COR-L47 (cell line): ENCODE measurements around the gene CCDC92B.
"Not testable (repeated sequence)": the region's sequence is repeated elsewhere in the genome, so short reads cannot be mapped to it uniquely, and the experiment has no call there.

ENCODE experiments used
- DNase-seq: peaks from one replicate; lab custom pipeline; 2025; lab: John Stamatoyannopoulos, UW

Gene CCDC92B

DNA sequence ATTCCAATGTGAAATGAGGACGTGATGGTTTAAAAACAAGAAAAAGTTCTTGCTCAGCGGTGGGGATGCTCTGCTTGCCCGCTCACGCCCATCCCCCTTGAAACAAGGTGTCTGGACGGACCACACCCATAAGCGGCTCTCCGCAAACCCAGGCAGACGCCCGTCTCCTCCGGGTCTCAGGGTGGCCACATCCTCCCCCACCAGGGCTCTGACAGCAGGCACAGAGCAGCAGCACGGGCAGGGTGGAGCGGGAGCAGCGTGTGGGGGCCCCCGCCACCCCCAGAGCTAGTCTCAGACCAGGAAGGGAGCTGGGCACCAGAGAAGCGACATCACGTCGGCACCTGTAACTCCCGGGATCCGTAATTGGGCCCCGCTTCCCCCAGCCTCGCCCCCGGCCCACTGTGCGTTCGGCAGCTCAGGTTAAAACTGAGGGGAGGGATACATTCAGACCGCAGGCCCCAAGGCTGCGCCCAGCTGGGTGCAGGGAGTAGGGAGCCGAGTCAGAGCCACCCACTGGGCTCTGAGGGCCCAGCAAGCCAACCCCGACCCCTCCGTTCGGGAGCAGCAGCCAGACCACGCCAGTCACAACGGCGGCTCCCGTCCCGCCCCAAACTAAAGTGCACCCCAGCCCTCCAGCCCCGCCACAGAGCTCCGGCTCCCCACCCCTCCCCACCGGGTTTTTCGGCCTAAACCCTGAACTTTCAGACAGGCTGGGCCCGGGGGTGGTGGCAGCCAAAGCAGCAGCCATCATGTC lies 59.9 kb downstream of the CCDC92B start:
- no peak for DNase-seq

DNA sequence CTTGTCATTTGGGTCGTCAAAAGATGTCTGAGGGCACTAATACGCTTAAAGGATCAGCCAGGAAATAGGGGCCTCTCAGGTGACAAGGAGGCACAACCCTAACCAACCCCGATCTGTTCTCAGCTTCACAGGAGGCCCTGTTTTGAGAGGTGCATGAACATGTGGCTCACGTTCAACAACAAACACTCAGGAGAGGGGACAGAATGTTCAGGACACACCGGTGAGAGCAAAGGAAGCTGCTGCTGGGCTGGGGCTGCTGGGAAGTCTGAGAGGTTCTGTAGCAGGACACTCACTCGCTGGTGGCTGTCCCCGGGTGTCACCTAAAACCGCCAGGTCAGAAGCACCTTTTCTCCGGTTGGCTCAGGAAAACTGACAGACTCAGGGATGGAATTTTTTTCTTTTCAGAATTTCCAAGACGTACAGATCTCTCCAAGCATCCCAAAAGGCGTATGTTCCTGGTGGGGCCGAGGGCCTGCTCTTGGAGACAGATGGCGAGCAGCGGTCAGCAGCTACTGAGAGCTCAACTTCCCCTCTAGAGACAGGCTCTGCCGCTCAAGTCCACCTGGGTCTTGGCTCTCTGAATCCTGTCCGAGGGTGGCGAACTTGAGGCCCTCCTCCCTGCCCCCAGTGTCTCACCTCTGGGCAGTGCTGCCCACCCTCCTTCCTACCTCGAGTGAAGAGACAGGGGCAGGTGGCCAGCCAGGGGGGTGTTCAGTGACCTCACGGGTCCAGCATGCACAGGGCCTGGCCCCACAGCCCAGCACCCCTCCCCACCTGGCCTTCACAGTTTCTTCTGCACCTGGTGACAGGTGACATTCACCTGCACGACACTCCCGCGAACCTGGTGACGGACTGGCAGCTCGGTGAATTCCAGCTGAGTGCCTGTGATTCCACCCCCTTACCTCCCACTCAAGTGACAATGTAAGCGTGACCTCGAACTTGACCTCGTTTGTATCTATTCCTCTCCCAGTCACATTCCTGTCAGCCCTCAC lies 60.8 kb downstream of the CCDC92B start:
- DNase-seq: no peak

DNA sequence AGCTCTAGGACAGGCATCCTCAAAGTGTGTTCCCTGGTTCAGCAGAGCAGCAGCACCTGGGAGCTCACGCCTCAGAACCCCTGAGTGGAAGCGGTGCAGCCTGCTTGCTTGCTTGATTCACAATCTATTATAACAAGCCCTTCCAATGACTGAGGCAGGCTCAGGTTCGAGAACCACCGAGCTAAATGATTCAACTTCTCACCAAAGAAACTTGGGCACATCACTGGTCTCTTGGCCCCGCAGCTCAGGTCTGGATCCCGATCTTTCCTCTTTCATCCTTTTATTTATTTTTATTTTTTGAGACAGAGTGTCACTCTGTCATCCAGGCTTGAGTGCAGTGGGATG lies 62.4 kb downstream of the CCDC92B start:
- DNase-seq: no peak

DNA sequence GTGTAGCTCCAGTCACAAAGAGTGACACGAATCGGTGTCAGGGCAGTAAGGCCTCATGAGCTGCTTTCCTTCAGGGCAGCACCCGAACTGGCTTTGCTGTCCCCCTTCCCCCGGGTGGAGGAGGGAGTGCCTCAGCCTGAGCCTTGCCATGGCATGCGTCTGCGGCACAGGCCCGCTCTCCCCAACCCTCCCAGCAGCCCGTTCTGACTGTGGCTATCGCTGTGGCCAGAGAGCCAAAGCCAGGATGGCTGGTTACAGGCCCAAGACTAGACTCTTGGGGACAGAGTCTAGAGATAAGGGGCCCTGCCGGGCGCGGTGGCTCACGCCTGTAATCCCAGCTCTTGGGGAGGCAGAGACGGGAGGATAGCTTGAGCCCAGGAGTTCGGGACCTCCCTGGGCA lies 63.8 kb downstream of the CCDC92B start:
- DNase-seq: no peak

DNA sequence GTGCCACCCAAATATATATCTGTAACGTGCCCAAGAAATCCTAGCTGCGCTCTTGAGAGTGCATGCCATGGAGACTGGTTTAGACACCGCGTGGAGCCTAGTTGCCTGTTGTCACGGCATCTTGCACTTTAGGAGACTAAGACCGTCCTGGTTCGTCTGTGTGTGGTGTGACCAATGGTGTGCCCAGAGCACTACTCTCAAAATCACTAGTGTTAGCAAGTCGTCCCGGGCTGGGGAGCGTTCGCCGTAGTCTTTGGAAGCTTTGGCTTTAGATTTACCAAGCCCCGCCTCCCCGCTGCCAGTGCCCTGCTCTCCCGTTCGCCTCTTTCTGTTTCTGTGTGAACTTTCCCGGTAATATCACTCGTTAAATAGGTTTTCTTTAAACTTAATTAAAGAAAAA lies 64.9 kb downstream of the CCDC92B start:
- DNase-seq: no peak

DNA sequence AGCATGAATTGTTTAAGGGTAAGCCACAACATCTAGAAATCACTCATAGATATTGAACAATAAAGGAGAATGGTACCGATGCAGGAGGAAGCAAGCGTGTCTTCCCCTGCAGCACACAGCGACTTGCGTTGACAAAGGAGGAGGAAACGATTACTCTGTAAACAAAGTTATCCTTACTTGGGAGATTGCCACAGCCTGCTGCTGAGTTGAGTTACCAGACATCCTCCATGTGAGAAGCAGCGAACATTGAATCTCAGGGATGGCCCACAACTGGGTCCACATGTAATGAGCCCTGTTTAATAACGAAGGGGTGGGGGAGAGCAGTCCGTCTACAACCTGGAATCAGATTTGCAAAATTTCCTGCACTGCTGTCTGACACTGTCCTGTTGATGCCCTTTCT lies 65.5 kb downstream of the CCDC92B start:
- DNase-seq: no peak

DNA sequence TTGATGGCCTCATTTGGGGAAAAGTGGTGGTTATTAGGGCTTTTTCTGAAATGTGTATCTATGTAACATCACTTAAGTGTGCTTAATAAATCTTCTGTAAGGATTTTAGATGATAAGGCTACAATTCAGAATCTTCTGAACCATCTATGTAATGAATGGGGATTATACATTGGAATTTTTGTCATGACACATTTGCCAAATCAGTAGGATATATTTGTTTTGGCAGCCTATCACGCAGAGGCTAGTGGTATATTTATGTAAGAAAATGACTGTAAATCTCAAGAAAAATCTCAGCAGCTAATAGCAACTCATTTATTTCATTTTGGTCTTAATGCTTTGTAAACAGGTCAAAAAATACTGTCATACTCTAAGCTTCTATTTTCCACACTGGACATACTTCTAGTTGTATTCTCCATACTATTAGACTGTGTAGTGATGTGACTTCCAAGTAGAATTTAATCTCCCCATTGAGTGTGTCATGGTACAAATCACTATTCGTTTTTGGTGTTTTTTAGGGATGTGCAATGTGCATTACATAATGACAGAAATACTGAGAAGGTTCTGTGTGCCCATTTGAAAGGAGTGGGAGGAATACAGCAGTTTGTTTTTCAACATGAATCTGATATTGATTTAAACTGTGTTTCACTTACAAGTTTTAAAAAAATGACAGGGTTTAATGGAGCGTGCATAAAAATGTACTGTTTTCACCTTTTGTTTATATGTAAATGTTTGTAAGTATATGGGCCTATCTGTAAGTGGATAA lies 67.1 kb downstream of the CCDC92B start:
- DNase-seq: no peak

DNA sequence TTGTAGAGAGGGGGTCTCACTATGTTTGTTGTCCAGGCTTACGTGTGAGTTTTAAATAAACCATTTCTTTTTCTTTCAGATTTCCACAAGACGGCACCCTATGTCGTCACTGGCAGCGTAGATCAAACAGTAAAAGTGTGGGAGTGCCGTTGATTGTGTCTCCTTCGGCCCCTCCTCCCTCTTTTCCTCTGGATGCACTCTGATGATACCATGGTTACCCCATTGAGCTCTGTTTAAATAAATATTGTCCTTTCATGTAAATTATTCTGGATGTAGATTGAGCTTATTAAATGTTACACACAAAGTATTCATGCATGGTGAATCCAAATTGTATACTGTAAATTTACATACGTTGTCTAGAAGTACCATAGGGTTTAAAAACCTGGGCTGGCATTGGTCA lies 67.8 kb downstream of the CCDC92B start:
- DNase-seq: no peak

DNA sequence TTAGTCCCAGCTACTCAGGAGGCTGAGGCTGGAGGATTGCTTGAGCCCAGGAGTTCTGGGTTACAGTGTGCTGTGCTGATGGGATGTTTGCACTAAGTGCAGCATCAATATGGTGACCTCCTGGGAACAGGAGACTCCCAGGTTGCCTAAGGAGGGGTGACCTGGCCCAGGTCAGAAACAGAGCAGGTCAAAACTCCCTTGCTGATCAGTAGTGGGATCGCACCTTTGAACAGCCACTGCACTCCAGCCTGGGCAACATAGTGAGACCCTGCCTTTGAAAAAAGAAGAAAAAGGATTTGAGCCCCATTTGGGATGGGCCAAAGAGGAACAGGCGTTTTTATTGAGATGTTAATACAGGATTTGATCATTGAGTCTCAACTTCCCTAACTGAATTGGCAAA lies 68.5 kb downstream of the CCDC92B start:
- DNase-seq: no peak

DNA sequence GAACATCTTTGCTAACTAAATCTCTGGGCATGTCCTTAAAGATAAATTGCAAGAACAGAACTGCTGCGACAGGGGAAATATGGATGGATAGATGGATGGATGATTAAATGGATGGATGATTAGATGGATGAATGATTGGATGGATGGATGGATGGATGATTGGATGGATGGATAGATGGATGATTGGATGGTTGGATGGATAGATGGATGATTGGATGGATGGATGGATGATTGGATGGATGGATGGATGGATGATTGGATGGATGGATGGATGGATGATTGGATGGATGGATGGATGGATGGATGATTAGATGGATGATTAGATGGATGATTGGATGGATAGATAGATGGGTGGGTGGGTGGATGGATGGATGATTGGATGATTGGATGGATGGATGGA lies 70.2 kb downstream of the CCDC92B start:
- not testable (repeated sequence) for DNase-seq
